ENCODE measurements around the gene DNAJB9.

The DNAJB9 gene

DNA sequence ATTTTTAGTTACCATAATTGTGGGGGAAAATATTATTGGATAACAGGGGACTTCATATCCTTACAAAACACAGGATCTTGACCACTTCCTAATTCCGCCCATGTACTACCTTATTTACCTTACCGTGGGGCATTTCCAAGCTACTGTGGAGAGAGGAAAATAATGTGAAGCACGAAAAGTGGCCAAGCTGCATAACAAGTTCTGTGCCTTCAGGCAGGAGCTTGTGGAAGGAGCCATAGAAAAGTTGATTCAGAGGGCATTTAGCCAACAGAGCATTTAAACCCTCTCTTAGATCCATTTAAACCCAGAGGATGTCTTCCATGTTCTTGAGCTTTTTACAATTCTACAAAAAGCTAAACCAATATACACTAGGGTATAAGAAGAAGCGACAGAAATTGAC, 41.6 kb downstream of the DNAJB9 start:
- no peak for DNase-seq

DNA sequence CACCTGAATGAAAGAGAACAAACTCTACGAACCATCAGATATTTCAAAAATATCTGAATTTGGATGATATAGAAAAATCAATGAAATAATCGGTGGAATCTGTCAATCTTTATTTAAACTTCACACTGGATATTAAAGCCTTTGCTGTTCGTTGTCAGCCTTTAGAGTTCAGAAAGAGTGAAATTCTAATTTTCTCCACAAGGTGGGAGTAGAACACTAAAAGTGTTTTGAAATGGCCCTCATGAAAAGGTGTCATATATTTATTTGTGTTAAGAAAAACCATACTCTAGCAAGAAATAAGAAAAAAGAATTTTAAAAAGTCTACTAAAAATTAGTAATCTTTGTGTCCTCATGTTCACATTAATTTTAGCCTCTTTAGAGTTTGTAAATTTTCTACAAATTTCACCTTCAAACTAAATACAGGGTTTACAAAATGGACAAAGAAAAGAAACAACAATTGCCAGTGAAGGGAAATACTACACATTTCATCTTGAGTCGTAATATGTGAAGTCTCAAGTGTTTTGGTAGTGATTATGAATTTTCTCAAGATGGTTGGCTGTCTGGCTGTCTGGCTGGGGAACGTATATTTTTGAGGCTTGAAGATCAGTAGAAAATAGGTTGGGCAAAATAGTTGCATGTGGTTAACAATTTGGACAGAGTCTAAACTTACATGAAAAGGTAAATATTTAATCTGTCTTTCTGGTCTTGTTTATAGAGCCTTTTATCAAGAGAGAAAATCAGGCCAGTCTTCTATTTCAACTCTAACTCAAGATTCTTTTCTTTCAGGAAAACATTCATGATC, 43.7 kb downstream of the DNAJB9 start:
- DNase-seq, result peak; percentile 74

DNA sequence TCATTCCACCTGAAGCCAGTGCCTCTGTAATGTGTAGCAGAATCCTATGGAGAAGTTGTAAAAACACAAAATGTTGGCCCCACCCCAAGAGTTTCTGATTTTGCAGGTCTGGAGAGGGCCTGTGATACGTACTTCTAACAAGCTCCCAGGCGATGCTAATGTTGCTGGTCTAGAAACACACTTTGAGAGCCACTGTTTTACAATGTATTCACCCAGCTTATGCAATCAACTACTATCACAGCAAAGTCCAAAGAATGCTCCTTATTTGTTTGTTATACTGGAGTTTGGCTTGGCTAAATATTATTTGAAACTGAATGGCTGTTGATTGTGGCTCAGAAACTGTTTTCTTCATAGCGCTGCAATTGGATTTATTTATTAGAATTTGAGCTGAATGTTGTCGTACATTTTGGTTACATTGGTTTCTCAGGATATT, 44.3 kb downstream of the DNAJB9 start:
- DNase-seq, result no peak

DNA sequence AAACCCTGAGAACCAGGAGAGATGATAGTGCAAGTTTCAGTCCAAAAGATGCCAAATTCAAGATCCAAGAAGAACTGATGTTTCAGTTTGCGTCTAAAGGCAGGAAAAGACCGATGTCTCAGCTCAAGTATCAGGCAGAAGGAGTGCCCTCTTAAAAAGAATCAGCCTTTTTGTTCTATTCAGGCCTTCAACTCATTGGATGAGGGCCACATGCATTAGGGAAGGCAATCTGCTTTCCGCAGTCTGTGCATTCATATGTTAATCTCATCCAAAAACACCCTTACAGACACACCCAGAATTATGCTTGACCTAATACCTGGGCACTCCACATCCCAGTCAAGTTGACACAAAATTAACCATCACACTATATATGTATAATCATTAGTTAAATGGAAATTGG, 45.2 kb downstream of the DNAJB9 start:
- no peak for DNase-seq

DNA sequence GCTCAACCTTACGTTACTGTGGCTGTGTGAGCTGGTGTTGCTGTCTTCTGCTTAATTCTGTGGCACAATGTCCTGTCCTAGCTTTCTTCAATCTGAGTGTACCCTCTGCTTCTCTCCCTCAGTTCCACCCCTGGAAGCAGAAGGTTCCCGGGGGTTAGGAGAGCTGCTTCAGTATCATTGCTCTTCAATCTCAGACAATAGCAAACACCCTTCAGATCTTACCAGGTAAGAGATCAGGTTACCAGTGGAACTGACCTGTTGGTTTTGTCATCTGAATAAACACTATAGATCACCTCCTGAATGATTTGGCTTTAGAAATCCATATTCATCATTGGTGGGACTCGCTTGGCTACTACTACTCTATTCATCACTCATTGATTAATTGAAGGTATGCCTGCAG, 48.4 kb downstream of the DNAJB9 start:
- DNase-seq, result no peak

DNA sequence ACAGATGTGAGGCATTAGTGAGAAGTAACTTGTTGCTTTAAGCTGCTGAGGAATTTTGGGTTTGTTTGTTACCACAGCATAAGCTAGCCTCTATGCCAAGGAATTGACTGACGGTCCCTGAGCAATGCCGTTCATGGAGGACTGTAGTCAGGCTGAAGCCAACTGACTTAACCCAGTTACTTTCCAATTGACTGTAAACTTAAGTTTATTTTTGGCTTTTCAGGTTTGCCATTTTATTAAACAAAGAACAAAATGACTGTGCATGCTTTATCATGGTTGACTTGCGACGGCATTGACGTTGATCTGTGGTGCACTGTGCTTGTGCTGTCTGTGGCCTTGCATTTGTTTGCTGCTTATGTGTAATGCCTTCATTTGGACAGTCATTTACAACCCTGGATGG, 53.5 kb downstream of the DNAJB9 start:
- no peak for DNase-seq
